Nephron (organoid): ENCODE data around the gene ZMYND10.

ENCODE experiments used
- H3K27ac Mint-ChIP-seq, 3 experiments: 2 replicates each; pipeline ENCODE4 v1.8.0; 2020; ENCODE audit warnings: mixed read lengths in 3 of 3, mild to moderate bottlenecking in 2 of 3, moderate library complexity in 1 of 3
- H3K27me3 Mint-ChIP-seq: 2 replicates; pipeline ENCODE4 v1.8.0; 2021; ENCODE audit warnings: low read depth, mild to moderate bottlenecking, moderate library complexity, mixed read lengths
- H3K36me3 Mint-ChIP-seq: 2 replicates; pipeline ENCODE4 v1.8.0; 2020; ENCODE audit warnings: low read depth, mixed read lengths
- H3K4me1 Mint-ChIP-seq: 2 replicates; pipeline ENCODE4 v1.8.0; 2020; ENCODE audit warnings: mixed read lengths
- H3K4me3 Mint-ChIP-seq, 3 experiments: 2 replicates each; pipeline ENCODE4 v1.8.0; 2020; ENCODE audit warnings: mild to moderate bottlenecking in 3 of 3, mixed read lengths in 3 of 3, moderate library complexity in 2 of 3
- H3K9me3 Mint-ChIP-seq: 2 replicates; pipeline ENCODE4 v1.8.0; 2020; ENCODE audit warnings: mixed read lengths
- CTCF ChIP-seq, 3 experiments: fragments of 200-600 bp; sonication (generic); IDR thresholded peaks; one replicate each; pipeline ENCODE4 v1.5.0; 2021; ENCODE audit warnings: antibody characterized with exemption in 3 of 3; ENCODE audit not compliant: unreplicated experiment in 3 of 3

ZMYND10 gene

GRCh38 chr3:50331364-50331907 lies 14.1 kb downstream of the ZMYND10 start:
- Mint-ChIP-seq H3K9me3 (no peaks in the 10 kb centered on the region), H3K27ac (no peak overlapping the region), H3K4me1 (peaks cover 25% of the 10 kb centered on the region), H3K36me3 (peaks cover 10% of the 10 kb centered on the region), H3K4me3 (no peak overlapping the region), H3K27me3 (no peaks in the 10 kb centered on the region)
- no peak for TF ChIP-seq CTCF (IDR thresholded peaks at IDR 0.05; ENCODE audit: unreplicated experiment in 3 of 3)

DNA sequence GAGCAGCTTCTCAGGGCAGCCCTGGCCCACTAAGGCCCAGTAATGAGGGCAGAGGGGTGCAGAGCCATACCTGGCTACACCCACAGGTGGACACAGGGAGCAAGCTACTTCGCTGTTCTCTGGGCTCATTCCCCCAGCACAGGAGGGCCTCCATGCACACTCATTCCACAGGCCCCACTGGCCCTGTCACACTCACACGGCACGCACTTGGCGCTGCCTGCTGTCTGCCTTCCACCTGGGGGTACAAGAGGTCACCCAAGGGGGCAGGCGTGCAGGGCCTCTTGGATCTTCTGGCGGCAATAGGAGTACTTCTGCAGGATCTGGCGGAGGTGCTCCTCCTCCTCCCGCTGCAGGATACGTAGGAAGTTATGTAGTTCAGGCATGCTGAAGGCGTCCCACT lies 15.2 kb downstream of the ZMYND10 start:
- H3K27ac Mint-ChIP-seq, result no peak overlapping the region
- peaks cover 19% of the 10 kb centered on the region for H3K4me1 Mint-ChIP-seq
- no peak for TF ChIP-seq CTCF (IDR thresholded peaks at IDR 0.05; ENCODE audit: unreplicated experiment in 3 of 3)
- peak overlapping the region in 2 of 3 experiments; percentile 42 to 56 for H3K4me3 Mint-ChIP-seq
- no peaks in the 10 kb centered on the region for H3K27me3 Mint-ChIP-seq
- H3K36me3 Mint-ChIP-seq, result peaks cover 10% of the 10 kb centered on the region
- no peaks in the 10 kb centered on the region for H3K9me3 Mint-ChIP-seq

DNA sequence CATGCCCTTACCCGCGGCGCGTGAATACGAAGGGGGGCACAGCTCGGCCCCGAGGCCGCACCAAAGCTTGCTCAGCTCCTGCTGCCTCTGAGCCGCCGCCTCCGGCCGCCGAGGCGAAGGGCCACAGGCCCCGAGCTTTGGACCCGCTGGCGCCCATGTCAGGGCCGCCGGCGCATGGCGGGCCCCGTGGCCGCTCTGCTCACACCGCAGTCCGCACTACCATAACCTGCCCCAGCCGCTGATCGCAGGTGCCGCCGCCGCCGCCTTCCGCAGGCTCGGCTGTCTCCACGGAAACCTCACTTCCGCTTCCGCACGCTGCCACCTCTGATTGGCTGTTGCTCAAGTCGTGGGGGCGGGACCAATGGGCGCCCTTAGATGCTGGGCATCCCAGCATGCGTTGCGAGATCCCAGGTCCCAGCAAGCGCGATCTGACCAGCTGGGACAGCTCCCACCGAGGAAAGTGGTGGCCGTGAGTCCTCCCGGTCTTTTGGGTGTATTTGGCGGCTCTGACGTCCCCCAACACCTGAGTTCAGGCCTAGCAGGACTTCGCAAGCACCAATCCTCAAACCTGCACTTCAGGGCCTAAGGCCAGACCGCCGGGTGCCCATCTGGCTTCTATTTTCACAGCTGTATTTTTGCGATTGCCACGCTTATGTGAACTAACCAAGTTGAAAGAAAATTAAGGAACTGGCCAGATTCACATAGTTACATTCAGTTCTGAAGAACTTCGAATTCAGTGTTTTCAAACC lies 17.4 kb downstream of the ZMYND10 start, which contains the start of gene TUSC2:
Gene TUSC2, minus strand, starts transcription at position 281 of the 749 bp plus-strand sequence. Its CDS starts 124 bp downstream, at position 157.
- peaks cover 19% of the 10 kb centered on the region for H3K4me1 Mint-ChIP-seq
- H3K36me3 Mint-ChIP-seq, result peaks cover 15% of the 10 kb centered on the region
- no peaks in the 10 kb centered on the region for H3K27me3 Mint-ChIP-seq
- TF ChIP-seq CTCF (IDR thresholded peaks at IDR 0.05; ENCODE audit: unreplicated experiment in 3 of 3), result no peak
- H3K9me3 Mint-ChIP-seq, result no peaks in the 10 kb centered on the region
- H3K27ac Mint-ChIP-seq, result peak within 1 kb of the TSS; percentile 75 to 97 (median 91)
- H3K4me3 Mint-ChIP-seq, result peak within 1 kb of the TSS; percentile 89 to 99 (median 96)

- peaks cover 22% of the 10 kb centered on the region for H3K4me1 Mint-ChIP-seq
- no peak for TF ChIP-seq CTCF (IDR thresholded peaks at IDR 0.05; ENCODE audit: unreplicated experiment in 3 of 3)
- peak overlapping the region; percentile 89 to 99 (median 96) for H3K4me3 Mint-ChIP-seq
- no peaks in the 10 kb centered on the region for H3K27me3 Mint-ChIP-seq
- no peak overlapping the region for H3K27ac Mint-ChIP-seq
- peaks cover 15% of the 10 kb centered on the region for H3K36me3 Mint-ChIP-seq
- H3K9me3 Mint-ChIP-seq, result no peaks in the 10 kb centered on the region
These were observed 18.4 kb downstream of the ZMYND10 start for GRCh38 chr3:50327129-50327528.

DNA sequence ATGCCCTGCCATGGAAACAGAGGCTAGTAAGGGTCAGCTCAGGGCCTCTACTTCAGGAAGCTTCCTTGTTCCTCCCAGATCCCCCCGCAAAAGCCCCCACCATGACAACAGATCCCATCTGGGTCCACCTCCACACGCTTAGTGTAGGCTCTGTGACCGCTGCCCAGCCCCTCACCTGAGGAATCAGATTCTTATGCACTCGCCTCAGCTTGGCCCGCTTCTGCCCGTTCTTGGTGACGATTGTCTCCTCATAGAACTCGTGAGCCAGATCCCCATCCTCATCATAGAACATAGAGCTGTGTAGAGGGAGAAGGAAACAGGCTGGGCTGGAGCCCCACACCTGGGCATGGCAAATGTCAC lies 19.4 kb downstream of the ZMYND10 start:
- H3K36me3 Mint-ChIP-seq, result peaks cover 14% of the 10 kb centered on the region
- no peak for TF ChIP-seq CTCF (IDR thresholded peaks at IDR 0.05; ENCODE audit: unreplicated experiment in 3 of 3)
- H3K4me3 Mint-ChIP-seq, result peak overlapping the region; percentile 51 to 99 (median 70)
- no peaks in the 10 kb centered on the region for H3K9me3 Mint-ChIP-seq
- H3K27me3 Mint-ChIP-seq, result no peaks in the 10 kb centered on the region
- H3K27ac Mint-ChIP-seq, result peak overlapping the region in 1 of 3 experiments; percentile 41
- H3K4me1 Mint-ChIP-seq, result peaks cover 22% of the 10 kb centered on the region
